HK-2 (cell line): ENCODE results near the gene PLXDC1.

Experiments used
- DNase-seq: peaks from one replicate; pipeline ENCODE4 v3.0.0-alpha.2; 2018; ENCODE audit not compliant: unreplicated experiment

Gene PLXDC1

GRCh38 chr17:39151150-39151942 is at the start of gene PLXDC1:
Gene PLXDC1 (minus strand): TSS chr17:39151637. CDS start chr17:39151437, 200 bp downstream.
- no peak for DNase-seq

- no peak for DNase-seq
Observed at GRCh38 chr17:39200957-39201510, 49.6 kb upstream of the PLXDC1 start.

- DNase-seq: peak; percentile 77
Observed at GRCh38 chr17:39200070-39200879, 48.8 kb upstream of the PLXDC1 start, which contains the start of gene RPL19. Gene RPL19 (plus strand): TSS chr17:39200283. CDS start chr17:39200345, 62 bp downstream.

- DNase-seq: peak; percentile 87
Observed at GRCh38 chr17:39199820-39200069, 48.3 kb upstream of the PLXDC1 start.

GRCh38 chr17:39198186-39198566 is 46.7 kb upstream of the PLXDC1 start:
- no peak for DNase-seq

- DNase-seq: peak; percentile 60
Observed at GRCh38 chr17:39197380-39198185, 46.1 kb upstream of the PLXDC1 start, which contains the start of gene CACNB1. Gene CACNB1 (minus strand): TSS chr17:39197669. CDS start chr17:39197495, 174 bp downstream.

GRCh38 chr17:39196808-39197291 is 45.4 kb upstream of the PLXDC1 start:
- no peak for DNase-seq

- no peak for DNase-seq
Observed at GRCh38 chr17:39196241-39196807, 44.9 kb upstream of the PLXDC1 start.

- no peak for DNase-seq
Observed at GRCh38 chr17:39195568-39196160, 44.2 kb upstream of the PLXDC1 start.

GRCh38 chr17:39194985-39195524 is 43.6 kb upstream of the PLXDC1 start:
- no peak for DNase-seq

GRCh38 chr17:39194089-39194984 is 42.9 kb upstream of the PLXDC1 start:
- no peak for DNase-seq

- no peak for DNase-seq
Observed at GRCh38 chr17:39193346-39193745, 41.9 kb upstream of the PLXDC1 start.

GRCh38 chr17:39192901-39193300 is 41.5 kb upstream of the PLXDC1 start:
- DNase-seq: no peak

- DNase-seq: no peak
Observed at GRCh38 chr17:39191750-39192510, 40.5 kb upstream of the PLXDC1 start.

- no peak for DNase-seq
Observed at GRCh38 chr17:39187152-39187830, 35.9 kb upstream of the PLXDC1 start.

- no peak for DNase-seq
Observed at GRCh38 chr17:39186481-39187002, 35.1 kb upstream of the PLXDC1 start.

- DNase-seq: no peak
Observed at GRCh38 chr17:39183720-39184119, 32.3 kb upstream of the PLXDC1 start.

GRCh38 chr17:39183045-39183444 is 31.6 kb upstream of the PLXDC1 start:
- DNase-seq: no peak
